Neural cell (in vitro differentiated cells): ENCODE results near the gene RAB11FIP4. TPM values are rescaled to one million over a fixed set of nuclear protein-coding genes. Genes with fewer than 3 reads are reported as not detected.

Source experiments
- H2AFZ ChIP-seq: fragments of 200-600, 300-800 bp; sonication (generic), shearing (Covaris generic); 2 replicates; pipeline ENCODE4 v1.6.0; 2014; ENCODE audit warnings: low read depth, mild to moderate bottlenecking, antibody characterized with exemption, low read length, moderate library complexity
- H3F3A ChIP-seq: fragments of 200-600 bp; shearing (Covaris generic); 2 replicates; pipeline ENCODE4 v1.6.1; 2016; ENCODE audit warnings: mild to moderate bottlenecking, moderate library complexity, mixed read lengths, antibody characterized with exemption, low read length; ENCODE audit not compliant: insufficient read depth, poor library complexity, severe bottlenecking
- H3K27ac ChIP-seq: fragments of 200-600, 300-800 bp; sonication (generic), shearing (Covaris generic); 2 replicates; pipeline ENCODE4 v1.5.1; 2014; ENCODE audit warnings: mild to moderate bottlenecking, low read length, moderate library complexity
- H3K27me3 ChIP-seq: fragments of 300-800, 200-600 bp; sonication (generic), shearing (Covaris generic); 2 replicates; pipeline ENCODE4 v1.6.0; 2014; ENCODE audit warnings: mild to moderate bottlenecking, low read depth, low read length, moderate library complexity; ENCODE audit not compliant: insufficient read depth
- H3K36me3 ChIP-seq: fragments of 300-800, 200-600 bp; sonication (generic), shearing (Covaris generic); 2 replicates; pipeline ENCODE4 v1.5.1; 2014; ENCODE audit warnings: mild to moderate bottlenecking, antibody characterized with exemption, low read length, moderate library complexity; ENCODE audit not compliant: insufficient read depth
- H3K4me2 ChIP-seq: fragments of 300-800, 200-600 bp; sonication (generic), shearing (Covaris generic); 2 replicates; pipeline ENCODE4 v1.6.0; 2014; ENCODE audit warnings: mild to moderate bottlenecking, low read length
- H3K4me3 ChIP-seq: fragments of 300-800, 200-600 bp; sonication (generic), shearing (Covaris generic); 2 replicates; pipeline ENCODE4 v1.5.1; 2014; ENCODE audit warnings: mild to moderate bottlenecking, low read length, moderate library complexity
- H3K79me2 ChIP-seq: fragments of 200-600 bp; shearing (Covaris generic); replicated peaks from 2 replicates; pipeline ENCODE4 v1.6.0; 2014; ENCODE audit warnings: mild to moderate bottlenecking, low read length, moderate library complexity; ENCODE audit not compliant: insufficient read depth
- H3K9ac ChIP-seq: fragments of 300-800, 200-600 bp; sonication (generic), shearing (Covaris generic); 2 replicates; pipeline ENCODE4 v1.6.1; 2016; ENCODE audit warnings: mild to moderate bottlenecking, low read length, mixed read lengths
- H3K9me2 ChIP-seq: fragments of 200-600 bp; shearing (Covaris generic); 2 replicates; pipeline ENCODE4 v1.6.1; 2016; ENCODE audit warnings: mild to moderate bottlenecking, low read length, mixed read lengths; ENCODE audit not compliant: insufficient read depth
- H3K9me3 ChIP-seq: fragments of 200-600, 300-800 bp; sonication (generic), shearing (Covaris generic); 2 replicates; pipeline ENCODE4 v1.6.1; 2016; ENCODE audit warnings: mild to moderate bottlenecking, mixed run types, low read length, moderate library complexity, mixed read lengths
- H4K20me1 ChIP-seq: fragments of 200-600 bp; shearing (Covaris generic); 2 replicates; pipeline ENCODE4 v1.6.1; 2016; ENCODE audit warnings: mild to moderate bottlenecking, mixed run types; ENCODE audit not compliant: insufficient read depth
- EP300 ChIP-seq: fragments of 450-650 bp; conservative IDR thresholded peaks from 2 replicates; pipeline ENCODE4 v1.6.1; 2014; ENCODE audit warnings: antibody characterized with exemption, mild to moderate bottlenecking, moderate library complexity; ENCODE audit not compliant: poor library complexity, severe bottlenecking
- EZH2 ChIP-seq: fragments of 200-600, 300-800 bp; shearing (Covaris generic), sonication (generic); IDR thresholded peaks from 2 replicates; pipeline ENCODE4 v1.6.1; 2014; ENCODE audit warnings: antibody characterized with exemption, low read length, borderline replicate concordance, mild to moderate bottlenecking; ENCODE audit not compliant: insufficient read depth, poor library complexity, severe bottlenecking
- MXI1 ChIP-seq: fragments of 450-650 bp; conservative IDR thresholded peaks from 2 replicates; pipeline ENCODE4 v1.6.1; 2014; ENCODE audit warnings: antibody characterized with exemption, mild to moderate bottlenecking; ENCODE audit not compliant: poor library complexity, severe bottlenecking
- POLR2AphosphoS5 ChIP-seq: IDR thresholded peaks from 2 replicates; pipeline ENCODE4 v1.6.1; 2012
- RAD21 ChIP-seq: fragments of 450-650 bp; conservative IDR thresholded peaks from 2 replicates; pipeline ENCODE4 v1.6.1; 2014; ENCODE audit warnings: antibody characterized with exemption, mild to moderate bottlenecking, moderate library complexity
- SMC3 ChIP-seq: fragments of 450-650 bp; conservative IDR thresholded peaks from 2 replicates; pipeline ENCODE4 v1.6.1; 2014; ENCODE audit warnings: antibody characterized with exemption, mild to moderate bottlenecking, moderate library complexity; ENCODE audit not compliant: poor library complexity
- TAF1 ChIP-seq: IDR thresholded peaks from 2 replicates; pipeline ENCODE4 v1.6.1; 2012; ENCODE audit warnings: low read depth
- polyA plus RNA-seq: library from polyadenylated mRNA; depleted of rRNA; stranded (reverse); fragments of >200 nt; gene quantifications from 2 replicates; pipeline ENCODE4 v1.2.3, GENCODE V29; 2014
- TF ChIP-seq, protein P1 (sequence below): fragments of 450-650 bp; IDR thresholded peaks from 2 replicates; pipeline ENCODE4 v1.5.1; 2014; ENCODE audit warnings: antibody characterized with exemption, mild to moderate bottlenecking, moderate library complexity; ENCODE audit not compliant: poor library complexity, severe bottlenecking
- TF ChIP-seq, protein P2 (sequence below): IDR thresholded peaks from 2 replicates; pipeline ENCODE4 v1.6.1; 2012; ENCODE audit warnings: borderline replicate concordance

Gene RAB11FIP4
- polyA plus RNA-seq, 1 donor from 2014 or later: 14.4 TPM

DNA sequence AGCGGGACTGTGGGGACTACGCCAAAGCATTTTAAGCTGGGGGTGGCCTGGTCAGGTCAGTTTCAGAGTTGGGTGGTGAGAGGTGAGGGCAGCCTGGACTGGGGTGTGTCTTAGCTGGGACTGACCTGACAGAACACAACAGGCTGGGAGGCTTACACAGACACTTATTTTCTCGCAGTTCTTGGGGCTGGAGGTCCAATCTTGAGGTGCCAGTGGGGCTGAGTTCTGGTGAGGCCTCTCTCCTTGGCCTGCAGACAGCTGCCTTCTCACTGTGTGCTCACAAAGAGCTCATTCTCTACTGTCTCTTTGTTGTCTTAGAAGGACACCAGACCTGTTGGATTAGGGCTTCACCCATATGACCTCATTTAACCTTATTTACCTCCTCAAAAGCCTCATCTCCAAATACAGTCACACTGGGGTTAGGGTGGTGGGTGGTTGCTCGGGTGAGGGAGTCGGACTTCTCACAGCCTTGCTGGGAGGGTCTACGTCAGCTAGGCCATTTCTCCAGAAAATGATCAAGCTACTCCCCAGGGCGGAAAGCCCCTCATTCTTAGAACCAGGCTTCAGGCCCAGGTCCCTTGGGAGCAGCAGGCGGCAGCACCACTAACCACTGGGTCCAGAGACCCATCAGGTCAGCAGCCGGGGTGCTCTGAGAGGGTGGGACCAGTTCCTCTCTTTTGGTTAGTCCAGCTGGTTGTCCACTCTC is 149.3 kb downstream of the RAB11FIP4 start:
- no peak overlapping the region for H2AFZ ChIP-seq
- no peaks in the 10 kb centered on the region for H3K9me3 ChIP-seq
- H3K36me3 ChIP-seq: no peaks in the 10 kb centered on the region
- H3K4me2 ChIP-seq: no peak overlapping the region
- no peaks in the 10 kb centered on the region for H3K79me2 ChIP-seq
- no peak overlapping the region for H3K9ac ChIP-seq
- no peaks in the 10 kb centered on the region for H3K27me3 ChIP-seq
- no peaks in the 10 kb centered on the region for H3K9me2 ChIP-seq
- H3K4me3 ChIP-seq: no peak overlapping the region
- H3K27ac ChIP-seq: no peak overlapping the region
- TF ChIP-seq SMC3 (no peak), MXI1 (no peak), TAF1 (no peak), EP300 (no peak), EZH2 (no peak), RAD21 (no peak), POLR2AphosphoS5 (no peak)
- TF ChIP-seq, protein P1, sequence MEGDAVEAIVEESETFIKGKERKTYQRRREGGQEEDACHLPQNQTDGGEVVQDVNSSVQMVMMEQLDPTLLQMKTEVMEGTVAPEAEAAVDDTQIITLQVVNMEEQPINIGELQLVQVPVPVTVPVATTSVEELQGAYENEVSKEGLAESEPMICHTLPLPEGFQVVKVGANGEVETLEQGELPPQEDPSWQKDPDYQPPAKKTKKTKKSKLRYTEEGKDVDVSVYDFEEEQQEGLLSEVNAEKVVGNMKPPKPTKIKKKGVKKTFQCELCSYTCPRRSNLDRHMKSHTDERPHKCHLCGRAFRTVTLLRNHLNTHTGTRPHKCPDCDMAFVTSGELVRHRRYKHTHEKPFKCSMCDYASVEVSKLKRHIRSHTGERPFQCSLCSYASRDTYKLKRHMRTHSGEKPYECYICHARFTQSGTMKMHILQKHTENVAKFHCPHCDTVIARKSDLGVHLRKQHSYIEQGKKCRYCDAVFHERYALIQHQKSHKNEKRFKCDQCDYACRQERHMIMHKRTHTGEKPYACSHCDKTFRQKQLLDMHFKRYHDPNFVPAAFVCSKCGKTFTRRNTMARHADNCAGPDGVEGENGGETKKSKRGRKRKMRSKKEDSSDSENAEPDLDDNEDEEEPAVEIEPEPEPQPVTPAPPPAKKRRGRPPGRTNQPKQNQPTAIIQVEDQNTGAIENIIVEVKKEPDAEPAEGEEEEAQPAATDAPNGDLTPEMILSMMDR: no peak
- TF ChIP-seq, protein P2, sequence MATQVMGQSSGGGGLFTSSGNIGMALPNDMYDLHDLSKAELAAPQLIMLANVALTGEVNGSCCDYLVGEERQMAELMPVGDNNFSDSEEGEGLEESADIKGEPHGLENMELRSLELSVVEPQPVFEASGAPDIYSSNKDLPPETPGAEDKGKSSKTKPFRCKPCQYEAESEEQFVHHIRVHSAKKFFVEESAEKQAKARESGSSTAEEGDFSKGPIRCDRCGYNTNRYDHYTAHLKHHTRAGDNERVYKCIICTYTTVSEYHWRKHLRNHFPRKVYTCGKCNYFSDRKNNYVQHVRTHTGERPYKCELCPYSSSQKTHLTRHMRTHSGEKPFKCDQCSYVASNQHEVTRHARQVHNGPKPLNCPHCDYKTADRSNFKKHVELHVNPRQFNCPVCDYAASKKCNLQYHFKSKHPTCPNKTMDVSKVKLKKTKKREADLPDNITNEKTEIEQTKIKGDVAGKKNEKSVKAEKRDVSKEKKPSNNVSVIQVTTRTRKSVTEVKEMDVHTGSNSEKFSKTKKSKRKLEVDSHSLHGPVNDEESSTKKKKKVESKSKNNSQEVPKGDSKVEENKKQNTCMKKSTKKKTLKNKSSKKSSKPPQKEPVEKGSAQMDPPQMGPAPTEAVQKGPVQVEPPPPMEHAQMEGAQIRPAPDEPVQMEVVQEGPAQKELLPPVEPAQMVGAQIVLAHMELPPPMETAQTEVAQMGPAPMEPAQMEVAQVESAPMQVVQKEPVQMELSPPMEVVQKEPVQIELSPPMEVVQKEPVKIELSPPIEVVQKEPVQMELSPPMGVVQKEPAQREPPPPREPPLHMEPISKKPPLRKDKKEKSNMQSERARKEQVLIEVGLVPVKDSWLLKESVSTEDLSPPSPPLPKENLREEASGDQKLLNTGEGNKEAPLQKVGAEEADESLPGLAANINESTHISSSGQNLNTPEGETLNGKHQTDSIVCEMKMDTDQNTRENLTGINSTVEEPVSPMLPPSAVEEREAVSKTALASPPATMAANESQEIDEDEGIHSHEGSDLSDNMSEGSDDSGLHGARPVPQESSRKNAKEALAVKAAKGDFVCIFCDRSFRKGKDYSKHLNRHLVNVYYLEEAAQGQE: no peak
- H3F3A ChIP-seq: no peaks in the 10 kb centered on the region
- H4K20me1 ChIP-seq: no peaks in the 10 kb centered on the region

DNA sequence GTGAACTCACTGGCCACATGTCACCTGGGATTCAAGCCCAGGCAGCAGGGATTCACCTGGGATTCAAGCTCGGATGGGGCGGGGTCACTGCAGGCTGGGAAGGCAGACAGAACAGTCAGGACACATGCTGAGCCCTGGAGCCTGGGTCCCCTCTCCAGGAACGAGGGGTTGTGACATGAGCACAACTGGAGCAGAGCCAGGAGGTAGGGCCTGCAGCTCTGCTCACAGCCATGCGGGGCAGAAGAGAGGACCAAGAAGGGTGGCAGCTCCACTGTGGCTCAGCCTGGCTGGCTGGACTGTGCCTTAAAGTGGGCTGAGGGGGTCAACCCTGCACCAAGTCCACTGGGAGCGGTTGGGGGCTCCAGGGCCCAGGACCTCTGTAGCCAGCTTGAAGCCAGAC is 150.1 kb downstream of the RAB11FIP4 start:
- Histone ChIP-seq H3K27me3 (no peaks in the 10 kb centered on the region), H3K9me2 (no peaks in the 10 kb centered on the region), H2AFZ (no peak overlapping the region), H3K79me2 (no peaks in the 10 kb centered on the region), H3K27ac (no peak overlapping the region), H3K4me2 (no peak overlapping the region), H3K36me3 (no peaks in the 10 kb centered on the region), H3K9me3 (no peaks in the 10 kb centered on the region), H3K9ac (no peak overlapping the region), H3K4me3 (no peak overlapping the region), H4K20me1 (no peaks in the 10 kb centered on the region), H3F3A (no peaks in the 10 kb centered on the region)
- TF ChIP-seq, protein P1: no peak
- TF ChIP-seq POLR2AphosphoS5 (no peak), RAD21 (no peak)
- TF ChIP-seq, protein P2: no peak
